CD4-positive, alpha-beta T cell (primary cell): Measurements from ENCODE around the gene SPATA9. TPM values are rescaled to one million over a fixed set of nuclear protein-coding genes. Genes with fewer than 3 reads are reported as not detected.
A peak's percentile ranks its signal among the peaks of the same experiment; 100 is the strongest.
"Not testable (repeated sequence)": the region's sequence is repeated elsewhere in the genome, so short reads cannot be mapped to it uniquely, and the experiment has no call there.

Experiments used
- ATAC-seq: fragments of 200-7000 bp; cut with Tn5 transposase; one replicate; pipeline ENCODE4 v1.10.0; 2022; ENCODE audit warnings: mild to moderate bottlenecking; ENCODE audit not compliant: poor library complexity
- CTCF ChIA-PET: fragments of 350-600 bp; sonication (Branson Sonifier 250); formaldehyde crosslinking; loops from one replicate; lab custom pipeline; 2021; ENCODE audit warnings: antibody characterized with exemption, inconsistent platforms; lab: Charles Lee
- POLR2A ChIA-PET: fragments of 350-600 bp; sonication (Branson Sonifier 250); formaldehyde crosslinking; loops from one replicate; lab custom pipeline; 2021; ENCODE audit warnings: antibody characterized with exemption, inconsistent platforms; lab: Charles Lee
- DNase-seq, 14 experiments: peaks; one replicate each; pipeline ENCODE4 v3.0.0-alpha.2; 2013 to 2020; ENCODE audit warnings: mixed read lengths in 2 of 14
- H3K27ac ChIP-seq, 2 donors: one replicate each; pipeline versions ENCODE4 v1.5.1 to v1.7.0; 2013; ENCODE audit warnings: low read length in 2 of 2, low read depth in 1 of 2, mild to moderate bottlenecking in 1 of 2
- H3K27me3 ChIP-seq, 2 experiments: 1 replicate in 1 of 2; 2 replicates in 1 of 2; pipeline versions ENCODE4 v1.6.1 to v1.7.0; 2013; ENCODE audit warnings: low read length in 2 of 2, control low read depth in 1 of 2, mild to moderate bottlenecking in 1 of 2, moderate library complexity in 1 of 2; ENCODE audit not compliant: insufficient read depth in 2 of 2, control insufficient read depth in 1 of 2
- H3K36me3 ChIP-seq: one replicate; pipeline ENCODE4 v1.6.1; 2013; ENCODE audit warnings: low read length, control low read depth; ENCODE audit not compliant: insufficient read depth
- H3K4me1 ChIP-seq: one replicate; pipeline ENCODE4 v1.6.1; 2013; ENCODE audit warnings: low read length, control low read depth; ENCODE audit not compliant: insufficient read depth
- H3K4me3 ChIP-seq: one replicate; pipeline ENCODE4 v1.5.1; 2013; ENCODE audit warnings: mild to moderate bottlenecking, low read length, moderate library complexity
- H3K9me3 ChIP-seq, 2 experiments: 1 replicate in 1 of 2; 2 replicates in 1 of 2; pipeline versions ENCODE4 v1.6.1 to v1.7.0; 2013; ENCODE audit warnings: low read length in 2 of 2, mild to moderate bottlenecking in 2 of 2, control low read depth in 1 of 2, moderate library complexity in 1 of 2; ENCODE audit not compliant: control insufficient read depth in 1 of 2, insufficient read depth in 1 of 2
- H3K27ac Mint-ChIP-seq: one replicate; pipeline ENCODE4 v1.8.0; 2020; ENCODE audit warnings: mixed read lengths
- H3K27me3 Mint-ChIP-seq: one replicate; pipeline ENCODE4 v1.8.0; 2021; ENCODE audit warnings: mixed read lengths
- H3K36me3 Mint-ChIP-seq: one replicate; pipeline ENCODE4 v1.8.0; 2021; ENCODE audit warnings: low read depth, mixed read lengths
- H3K4me1 Mint-ChIP-seq: one replicate; pipeline ENCODE4 v1.8.0; 2021; ENCODE audit warnings: low read depth, mixed read lengths
- H3K4me3 Mint-ChIP-seq: one replicate; pipeline ENCODE4 v1.8.0; 2020; ENCODE audit warnings: mild to moderate bottlenecking, mixed read lengths
- H3K9me3 Mint-ChIP-seq: one replicate; pipeline ENCODE4 v1.8.0; 2020; ENCODE audit warnings: mixed read lengths
- intact Hi-C, 2 experiments: fragments of 100-400 bp; cut with DNase I in 1 of 2; cut with micrococcal nuclease in 1 of 2; formaldehyde crosslinking; loops; one replicate each; pipeline versions ENCODE4 v1.15.1 to v1.9.0; 2023 to 2025; cut with DNase I, micrococcal nuclease
- total RNA-seq, 174 experiments: library from RNA in 2 of 174; stranded (reverse) in 2 of 174; gene quantifications; one replicate each; pipeline ENCODE4 v1.2.3 and lab custom pipeline; 2021 to 2026
- TF ChIP-seq, protein P1 (sequence below): fragments of 200-600 bp; IDR thresholded peaks from one replicate; pipeline ENCODE4 v1.8.0; 2022; ENCODE audit warnings: antibody characterized with exemption, mild to moderate bottlenecking

SPATA9 gene
- total RNA-seq, 2 experiments from 2014 or later = not detected

DNA sequence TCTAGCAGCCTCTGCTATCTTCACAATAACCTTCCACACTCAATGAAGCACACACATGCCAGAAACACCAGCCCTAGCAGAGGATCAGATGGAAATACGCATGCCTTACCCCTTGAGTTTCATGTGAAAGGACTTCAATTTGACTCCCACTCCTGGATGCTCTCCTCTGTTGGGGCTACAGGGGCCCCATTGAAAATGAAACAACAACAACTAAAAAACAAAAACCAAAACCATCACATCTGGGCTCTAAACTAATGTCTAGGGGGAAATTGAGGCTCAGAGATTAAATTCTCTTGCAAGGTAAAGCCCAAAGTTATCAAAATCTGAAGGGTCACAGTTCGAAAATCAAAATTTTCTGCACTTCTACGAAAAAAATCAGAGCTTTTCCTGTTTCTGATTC lies 44.2 kb downstream of the SPATA9 start:
- ATAC-seq (no peak), DNase-seq (no peak)
- TF ChIP-seq, protein P1, sequence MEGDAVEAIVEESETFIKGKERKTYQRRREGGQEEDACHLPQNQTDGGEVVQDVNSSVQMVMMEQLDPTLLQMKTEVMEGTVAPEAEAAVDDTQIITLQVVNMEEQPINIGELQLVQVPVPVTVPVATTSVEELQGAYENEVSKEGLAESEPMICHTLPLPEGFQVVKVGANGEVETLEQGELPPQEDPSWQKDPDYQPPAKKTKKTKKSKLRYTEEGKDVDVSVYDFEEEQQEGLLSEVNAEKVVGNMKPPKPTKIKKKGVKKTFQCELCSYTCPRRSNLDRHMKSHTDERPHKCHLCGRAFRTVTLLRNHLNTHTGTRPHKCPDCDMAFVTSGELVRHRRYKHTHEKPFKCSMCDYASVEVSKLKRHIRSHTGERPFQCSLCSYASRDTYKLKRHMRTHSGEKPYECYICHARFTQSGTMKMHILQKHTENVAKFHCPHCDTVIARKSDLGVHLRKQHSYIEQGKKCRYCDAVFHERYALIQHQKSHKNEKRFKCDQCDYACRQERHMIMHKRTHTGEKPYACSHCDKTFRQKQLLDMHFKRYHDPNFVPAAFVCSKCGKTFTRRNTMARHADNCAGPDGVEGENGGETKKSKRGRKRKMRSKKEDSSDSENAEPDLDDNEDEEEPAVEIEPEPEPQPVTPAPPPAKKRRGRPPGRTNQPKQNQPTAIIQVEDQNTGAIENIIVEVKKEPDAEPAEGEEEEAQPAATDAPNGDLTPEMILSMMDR = no peak
- Histone ChIP-seq H3K9me3 (no peaks in the 10 kb centered on the region), H3K4me3 (no peak overlapping the region), H3K36me3 (no peaks in the 10 kb centered on the region), H3K4me1 (no peaks in the 10 kb centered on the region), H3K27ac (no peak overlapping the region), H3K27me3 (no peaks in the 10 kb centered on the region)
- no peaks in the 10 kb centered on the region for H3K36me3 Mint-ChIP-seq
- peaks cover 6% of the 10 kb centered on the region for H3K4me1 Mint-ChIP-seq
- no peaks in the 10 kb centered on the region for H3K9me3 Mint-ChIP-seq
- CTCF ChIA-PET = no interaction called here
- no peak overlapping the region for H3K4me3 Mint-ChIP-seq
- POLR2A ChIA-PET = no interaction called here
- intact Hi-C loops = loop anchor here in 1 of 2 experiments (10.0 kb wide), 1 partner anchor 1166 kb away; the partner anchor contains the start of gene ERAP1
- no peak overlapping the region for H3K27ac Mint-ChIP-seq
- no peaks in the 10 kb centered on the region for H3K27me3 Mint-ChIP-seq

DNA sequence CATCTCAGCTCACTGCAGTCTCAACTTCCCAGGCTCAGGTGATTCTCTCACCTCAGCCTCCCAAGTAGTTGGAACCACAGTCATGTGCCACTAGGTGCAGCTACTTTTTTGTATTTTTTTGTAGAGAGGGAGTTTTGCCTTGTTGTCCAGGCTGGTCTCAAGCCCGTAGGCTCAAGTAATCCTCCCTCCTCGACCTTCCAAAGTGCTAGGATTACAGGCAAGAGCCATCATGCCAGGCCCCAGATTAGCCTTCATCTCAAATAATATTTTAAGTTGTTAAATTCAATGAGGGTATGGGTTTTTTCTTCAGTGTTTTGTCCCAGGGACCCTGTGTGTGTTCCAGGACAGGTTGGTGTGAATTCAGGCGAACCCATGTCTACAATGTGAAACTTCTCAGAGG lies 48.7 kb downstream of the SPATA9 start:
- DNase-seq = peak in 1 of 14 experiments; percentile 25
- Mint-ChIP-seq H3K27me3 (no peaks in the 10 kb centered on the region), H3K4me3 (no peak overlapping the region), H3K36me3 (no peaks in the 10 kb centered on the region), H3K4me1 (peaks cover 37% of the 10 kb centered on the region), H3K27ac (peak overlapping the region; percentile 67), H3K9me3 (peaks cover 4% of the 10 kb centered on the region)
- Histone ChIP-seq H3K9me3 (no peaks in the 10 kb centered on the region), H3K4me3 (no peak overlapping the region), H3K27me3 (no peaks in the 10 kb centered on the region), H3K27ac (no peak overlapping the region), H3K4me1 (peaks cover 19% of the 10 kb centered on the region), H3K36me3 (no peaks in the 10 kb centered on the region)
- POLR2A ChIA-PET = interaction anchor here (1.7 kb wide), 1 partner anchor 12 kb away, joined by 6 read pairs; the partner anchor contains the start of gene RFESD
- ATAC-seq = no peak
- CTCF ChIA-PET = interaction anchor here (1.3 kb wide), 1 partner anchor 11 kb away, joined by 3 read pairs; no protein-coding TSS in a partner anchor
- intact Hi-C loops = loop anchor here in 1 of 2 experiments (10.0 kb wide), 1 partner anchor 1171 kb away; the partner anchor contains the start of gene ERAP1
- TF ChIP-seq, protein P1 = no peak

DNA sequence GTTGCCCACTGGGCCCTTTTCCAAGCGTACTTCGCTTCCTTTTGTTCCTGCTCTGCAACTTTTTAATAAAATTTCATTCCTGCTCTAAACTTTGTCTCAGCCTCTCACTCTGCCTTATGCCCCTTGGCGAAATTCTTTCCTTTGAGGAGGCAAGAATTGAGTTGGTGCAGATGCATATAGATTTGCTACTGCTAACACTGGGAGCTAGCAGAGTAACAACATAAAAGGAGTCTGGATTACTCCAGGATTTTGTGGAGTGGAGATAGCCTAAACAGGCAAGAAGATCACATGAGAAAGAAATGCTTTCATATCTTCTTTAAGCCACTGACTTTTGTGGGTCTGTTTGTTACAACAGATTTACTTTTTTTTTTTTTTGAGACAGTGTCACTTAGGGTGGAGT lies 49.1 kb downstream of the SPATA9 start:
- ChIA-PET POLR2A (interaction anchor here (1.7 kb wide), 1 partner anchor 13 kb away, joined by 6 read pairs; the partner anchor contains the start of gene RFESD), CTCF (interaction anchor here (1.3 kb wide), 1 partner anchor 11 kb away, joined by 3 read pairs; no protein-coding TSS in a partner anchor)
- ATAC-seq (no peak), DNase-seq (no peak)
- Mint-ChIP-seq H3K27me3 (no peaks in the 10 kb centered on the region), H3K4me1 (peaks cover 37% of the 10 kb centered on the region), H3K27ac (peak overlapping the region; percentile 67), H3K36me3 (no peaks in the 10 kb centered on the region), H3K9me3 (peaks cover 4% of the 10 kb centered on the region), H3K4me3 (no peak overlapping the region)
- H3K27me3 ChIP-seq = no peaks in the 10 kb centered on the region
- H3K36me3 ChIP-seq = no peaks in the 10 kb centered on the region
- H3K4me1 ChIP-seq = peaks cover 19% of the 10 kb centered on the region
- intact Hi-C loops = loop anchor here in 1 of 2 experiments (10.0 kb wide), 1 partner anchor 1171 kb away; the partner anchor contains the start of gene ERAP1
- H3K4me3 ChIP-seq = no peak overlapping the region
- no peak overlapping the region for H3K27ac ChIP-seq
- H3K9me3 ChIP-seq = no peaks in the 10 kb centered on the region
- TF ChIP-seq, protein P1 = no peak

DNA sequence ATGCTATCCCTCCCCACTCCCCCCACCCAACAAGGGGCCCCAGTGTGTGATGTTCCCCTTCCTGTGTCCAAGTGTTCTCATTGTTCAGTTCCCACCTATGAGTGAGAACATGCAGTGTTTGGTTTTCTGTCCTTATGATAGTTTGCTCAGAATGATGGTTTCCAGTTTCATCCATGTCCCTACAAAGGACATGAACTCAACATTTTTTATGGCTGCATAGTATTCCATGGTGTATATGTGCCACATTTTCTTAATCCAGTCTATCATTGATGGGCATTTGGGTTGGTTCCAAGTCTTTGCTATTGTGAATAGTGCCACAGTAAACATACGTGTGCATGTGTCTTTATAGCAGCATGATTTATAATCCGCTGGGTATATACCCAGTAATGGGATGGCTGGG lies 49.8 kb downstream of the SPATA9 start:
- intact Hi-C loops = loop anchor here (1.0 to 10.0 kb wide), 3 partner anchors 11 to 1172 kb away; partner anchors contain the start of gene ERAP1 (in 1 of the 2)
- POLR2A ChIA-PET = interaction anchor here (2.4 kb wide), 3 partner anchors 11 to 78 kb away, joined by 13 to 73 read pairs (median 32); partner anchors contain the start of genes ARSK, GPR150, RFESD and SKIC3
- H3K4me3 Mint-ChIP-seq, H3K27ac ChIP-seq, H3K9me3 Mint-ChIP-seq, H3K27me3 Mint-ChIP-seq, H3K27ac Mint-ChIP-seq, H3K27me3 ChIP-seq, ATAC-seq, DNase-seq, H3K36me3 Mint-ChIP-seq, H3K4me3 ChIP-seq, H3K9me3 ChIP-seq, H3K36me3 ChIP-seq: not testable (repeated sequence)
- CTCF ChIA-PET = interaction anchor here (2.2 kb wide), 1 partner anchor 10 kb away, joined by 5 read pairs; no protein-coding TSS in a partner anchor
- H3K4me1 ChIP-seq = peaks cover 19% of the 10 kb centered on the region
- peaks cover 38% of the 10 kb centered on the region for H3K4me1 Mint-ChIP-seq
